GM12892 (cell line): ENCODE measurements around the gene FAM98B. TPM values are rescaled to one million over a fixed set of nuclear protein-coding genes. Genes with fewer than 3 reads are reported as not detected.
"Not testable (repeated sequence)": the region's sequence is repeated elsewhere in the genome, so short reads cannot be mapped to it uniquely, and the experiment has no call there.

Experiments used
- DNase-seq: peaks from one replicate; pipeline ENCODE4 v3.0.0; 2011; ENCODE audit not compliant: insufficient read length
- FAIRE-seq: peaks from 2 replicates; lab custom pipeline; 2011; peaks lifted over from hg19 to GRCh38; lab: Jason Lieb, UNC
- POLR2A ChIP-seq: IDR thresholded peaks from 2 replicates; pipeline ENCODE4 v1.6.1; 2011; ENCODE audit warnings: low read depth, low read length, control low read depth
- POLR2AphosphoS5 ChIP-seq: IDR thresholded peaks from 2 replicates; pipeline ENCODE4 v1.6.1; 2011; ENCODE audit warnings: low read depth, low read length, control low read depth
- TAF1 ChIP-seq: IDR thresholded peaks from 2 replicates; pipeline ENCODE4 v1.6.1; 2011; ENCODE audit warnings: low read depth, mild to moderate bottlenecking, control low read depth, low read length, borderline replicate concordance
- polyA plus RNA-seq: library from polyadenylated mRNA; unstranded; fragments of >200 nt; gene quantifications from one replicate; pipeline ENCODE4 v1.2.1, GENCODE V29; 2012; ENCODE audit warnings: missing spikeins, inconsistent platforms; ENCODE audit not compliant: missing spikeins

The FAM98B gene
- 29.7 TPM for polyA plus RNA-seq

GRCh38 chr15:38453971-38454695 lies at the start of gene FAM98B:
Gene FAM98B (plus strand): TSS chr15:38454127. CDS start chr15:38454162, 35 bp downstream.
- peak; percentile 91 for TF ChIP-seq POLR2AphosphoS5
- peak; percentile 92 for TF ChIP-seq POLR2A
- TF ChIP-seq TAF1: peak; percentile 94

GRCh38 chr15:38406436-38406835 lies 47.5 kb upstream of the FAM98B start:
- no peak for FAIRE-seq
- TF ChIP-seq TAF1 (no peak), POLR2AphosphoS5 (no peak), POLR2A (no peak)
- DNase-seq: no peak

More at GRCh38 chr15:38453971-38454695, at the start of gene FAM98B:
- peak; percentile 77 for FAIRE-seq
- DNase-seq: peak; percentile 63

GRCh38 chr15:38408576-38408975 lies 45.4 kb upstream of the FAM98B start:
- DNase-seq (no peak), FAIRE-seq (no peak)
- TF ChIP-seq POLR2AphosphoS5 (no peak), POLR2A (no peak), TAF1 (no peak)

GRCh38 chr15:38411902-38412301 lies 42.0 kb upstream of the FAM98B start:
- no peak for TF ChIP-seq POLR2AphosphoS5
- TF ChIP-seq POLR2A: no peak
- no peak for TF ChIP-seq TAF1
- DNase-seq (no peak), FAIRE-seq (no peak)

GRCh38 chr15:38412466-38412865 lies 41.5 kb upstream of the FAM98B start:
- DNase-seq (no peak), FAIRE-seq (no peak)
- TF ChIP-seq POLR2A (no peak), POLR2AphosphoS5 (no peak), TAF1 (no peak)

GRCh38 chr15:38414357-38414756 lies 39.6 kb upstream of the FAM98B start:
- no peak for TF ChIP-seq POLR2AphosphoS5
- no peak for TF ChIP-seq TAF1
- TF ChIP-seq POLR2A: no peak
- DNase-seq: no peak
- FAIRE-seq: no peak

- DNase-seq: no peak
- no peak for FAIRE-seq
- no peak for TF ChIP-seq POLR2A
- no peak for TF ChIP-seq TAF1
- no peak for TF ChIP-seq POLR2AphosphoS5
Observed at GRCh38 chr15:38421069-38421690, 32.7 kb upstream of the FAM98B start.

- TF ChIP-seq POLR2AphosphoS5 (no peak), TAF1 (no peak), POLR2A (no peak)
- DNase-seq (no peak), FAIRE-seq (no peak)
Observed at GRCh38 chr15:38424101-38424552, 29.8 kb upstream of the FAM98B start.

- no peak for TF ChIP-seq POLR2AphosphoS5
- no peak for TF ChIP-seq POLR2A
- no peak for TF ChIP-seq TAF1
- FAIRE-seq: no peak
- no peak for DNase-seq
Observed at GRCh38 chr15:38425269-38425668, 28.7 kb upstream of the FAM98B start.

GRCh38 chr15:38427380-38427779 lies 26.5 kb upstream of the FAM98B start:
- peak; percentile 40 for FAIRE-seq
- TF ChIP-seq TAF1 (no peak), POLR2A (no peak), POLR2AphosphoS5 (no peak)
- DNase-seq: no peak

GRCh38 chr15:38430106-38430760 lies 23.7 kb upstream of the FAM98B start:
- TF ChIP-seq POLR2A (no peak), TAF1 (no peak), POLR2AphosphoS5 (no peak)
- FAIRE-seq: no peak
- DNase-seq: no peak

GRCh38 chr15:38436993-38437392 lies 16.9 kb upstream of the FAM98B start:
- DNase-seq: no peak
- no peak for TF ChIP-seq TAF1
- TF ChIP-seq POLR2AphosphoS5: no peak
- TF ChIP-seq POLR2A: no peak
- FAIRE-seq: no peak

- DNase-seq, FAIRE-seq: not testable (repeated sequence)
Observed at GRCh38 chr15:38437603-38438002, 16.3 kb upstream of the FAM98B start.
